ENCODE results near the gene CCDC142. TPM values are rescaled to one million over a fixed set of nuclear protein-coding genes. Genes with fewer than 3 reads are reported as not detected.

CCDC142 gene
- total and polyA plus RNA-seq, 2 of the 8 experiments (the other 6 are each of a cell fraction or from before 2014, with no cell fraction given) = 6.0 to 10.7 TPM

GRCh38 chr2:74493546-74493945 is 10.7 kb upstream of the CCDC142 start:
- Histone ChIP-seq H3K9me3 (ENCODE audit: insufficient read depth in 2 of 2, low read depth in 1 of 2, low read length in 1 of 2) (no peaks in the 10 kb centered on the region), H3K23ac (ENCODE audit: insufficient read length) (no peak overlapping the region), H2BK15ac (ENCODE audit: low read length) (no peak overlapping the region), H4K5ac (ENCODE audit: insufficient read length, low read depth, low read length) (no peak overlapping the region), H3K79me2 (ENCODE audit: control insufficient read depth in 1 of 2, insufficient read depth in 2 of 2, low read length in 2 of 2) (no peaks in the 10 kb centered on the region), H3K56ac (replicated peaks; ENCODE audit: insufficient read length, low read depth, low read length) (no peak overlapping the region), H4K20me1 (replicated peaks in 1 of 2; ENCODE audit: control insufficient read depth in 1 of 2, insufficient read depth in 2 of 2, low read length in 2 of 2) (peaks cover 2 to 9% of the 10 kb centered on the region in 2 experiments), H2AK5ac (ENCODE audit: low read depth, low read length) (no peak overlapping the region), H3K79me1 (ENCODE audit: low read depth, low read length) (no peaks in the 10 kb centered on the region), H3K23me2 (ENCODE audit: low read depth, low read length) (peaks cover 10% of the 10 kb centered on the region; the same call in 1 of the 2 replicates), H4K8ac (ENCODE audit: extremely low read depth, insufficient read depth, low read length) (no peak overlapping the region), H3K9ac (replicated peaks in 1 of 4; ENCODE audit: extremely low read depth in 1 of 4, low read depth in 3 of 4, low read length in 3 of 4) (no peak overlapping the region), H3K14ac (ENCODE audit: insufficient read length) (no peak overlapping the region), H2BK12ac (ENCODE audit: low read depth, low read length) (no peak overlapping the region), H3K4me3 (ENCODE audit: extremely low read depth in 1 of 4, insufficient read depth in 2 of 4, low read depth in 3 of 4, low read length in 4 of 4) (no peak overlapping the region), H3K18ac (ENCODE audit: extremely low read depth, low read length) (no peak overlapping the region), H3K36me3 (ENCODE audit: control insufficient read depth in 2 of 4, insufficient read depth in 4 of 4, low read length in 3 of 4) (peaks cover 7 to 22% (median 18%) of the 10 kb centered on the region in 4 experiments), H3K4ac (replicated peaks; ENCODE audit: insufficient read length, low read depth, low read length) (no peak overlapping the region), H2BK5ac (ENCODE audit: low read depth, low read length) (no peak overlapping the region), H2AFZ (ENCODE audit: low read length) (no peak overlapping the region), H3K4me1 (replicated peaks in 1 of 4; ENCODE audit: control insufficient read depth in 3 of 4, insufficient read depth in 4 of 4, low read length in 3 of 4) (peaks cover 0 to 10% (median 6%) of the 10 kb centered on the region in 4 experiments; a peak in 5 of 7 replicates), H2BK20ac (ENCODE audit: low read length) (no peak overlapping the region), H4K91ac (replicated peaks; ENCODE audit: insufficient read length, low read length) (no peak overlapping the region), H3K27ac (ENCODE audit: low read depth, low read length) (no peak overlapping the region), H2BK120ac (replicated peaks; ENCODE audit: low read depth, low read length) (no peak overlapping the region), H3K4me2 (ENCODE audit: insufficient read depth in 1 of 2, low read depth in 2 of 2, low read length in 2 of 2) (no peak overlapping the region), H3K27me3 (replicated peaks in 1 of 4; ENCODE audit: control insufficient read depth in 3 of 4, extremely low read depth in 1 of 4, insufficient read depth in 3 of 4, low read length in 3 of 4) (peaks cover 24 to 37% (median 36%) of the 10 kb centered on the region in 4 experiments)
- FAIRE-seq (no peak), DNase-seq (ENCODE audit: low read depth in 1 of 2, low spot score in 2 of 2) (no peak)
- CTCF ChIA-PET (ENCODE audit: partially characterized antibody) = interaction anchor here (0.7 to 6.9 kb wide), 9 partner anchors 10 to 342 kb away, joined by 3 to 37 read pairs (median 3); partner anchors contain the start of genes CCDC142 and TTC31
- TF ChIP-seq POLR2AphosphoS5 (IDR thresholded peaks at IDR 0.05; ENCODE audit: low read depth, low read length) (no peak), FOSL1 (IDR thresholded peaks at IDR 0.05; ENCODE audit: insufficient read depth, low read depth, low read length) (no peak), CREB1 (IDR thresholded peaks at IDR 0.05) (no peak), CTBP2 (IDR thresholded peaks at IDR 0.05; ENCODE audit: borderline replicate concordance, insufficient read depth, insufficient read length, low read length) (no peak), NRF1 (IDR thresholded peaks at IDR 0.05; ENCODE audit: low read depth, low read length) (no peak), KDM5A (IDR thresholded peaks at IDR 0.05; ENCODE audit: low read length) (no peak), SIN3A (conservative IDR thresholded peaks at IDR 0.05 in 1 of 2, IDR thresholded peaks at IDR 0.05 in 1 of 2; ENCODE audit: low read depth in 1 of 2, low read length in 2 of 2) (no peak), KDM1A (IDR thresholded peaks at IDR 0.05; ENCODE audit: borderline replicate concordance, low read length) (no peak)
- POLR2A ChIA-PET (ENCODE audit: partially characterized antibody) = interaction anchor here (0.8 to 4.6 kb wide), 6 partner anchors 10 to 53 kb away, joined by 3 to 17 read pairs (median 4); partner anchors contain the start of genes CCDC142, PCGF1 and TTC31
- 85% methylated on average over 3 of the region's 3 CpGs; no CpG with 5 or more reads in 1 of the 2 experiments for WGBS, 2 experiments (ENCODE audit: extremely low coverage in 1 of 2, insufficient coverage in 1 of 2, insufficient read length in 1 of 2, insufficient replicate concordance in 2 of 2, low coverage in 1 of 2, low lambda C conversion rate in 2 of 2, missing lambda C conversion rate in 1 of 2)

Measured in H1 (cell line).